ENCODE measurements around the gene TAF1D. TPM values are rescaled to one million over a fixed set of nuclear protein-coding genes. Genes with fewer than 3 reads are reported as not detected.

The TAF1D gene
- total RNA-seq, 1 donor from 2014 or later: 131 TPM

GRCh38 chr11:93704237-93704636 is 37.1 kb downstream of the TAF1D start:
- Mint-ChIP-seq H3K4me1 (ENCODE audit: unreplicated experiment) (peaks cover 6% of the 10 kb centered on the region), H3K27me3 (ENCODE audit: unreplicated experiment) (no peaks in the 10 kb centered on the region), H3K36me3 (ENCODE audit: low read depth, unreplicated experiment) (peaks cover 26% of the 10 kb centered on the region), H3K9me3 (ENCODE audit: unreplicated experiment) (no peaks in the 10 kb centered on the region), H3K4me3 (ENCODE audit: unreplicated experiment) (no peak overlapping the region), H3K27ac (ENCODE audit: unreplicated experiment) (no peak overlapping the region)
- TF ChIP-seq CTCF (IDR thresholded peaks at IDR 0.05; ENCODE audit: unreplicated experiment): no peak
- no peak for DNase-seq (ENCODE audit: low spot score)

- no peak overlapping the region for H3K4me3 Mint-ChIP-seq (ENCODE audit: unreplicated experiment)
Measured at GRCh38 chr11:93700830-93701229, 40.5 kb downstream of the TAF1D start.

GRCh38 chr11:93697611-93698010 is 43.7 kb downstream of the TAF1D start:
- DNase-seq (ENCODE audit: low spot score): no peak
- H3K36me3 Mint-ChIP-seq (ENCODE audit: low read depth, unreplicated experiment): peaks cover 29% of the 10 kb centered on the region
- no peak for TF ChIP-seq CTCF (IDR thresholded peaks at IDR 0.05; ENCODE audit: unreplicated experiment)
- no peak overlapping the region for H3K27ac Mint-ChIP-seq (ENCODE audit: unreplicated experiment)
- H3K4me3 Mint-ChIP-seq (ENCODE audit: unreplicated experiment): no peak overlapping the region
- no peaks in the 10 kb centered on the region for H3K9me3 Mint-ChIP-seq (ENCODE audit: unreplicated experiment)
- H3K27me3 Mint-ChIP-seq (ENCODE audit: unreplicated experiment): no peaks in the 10 kb centered on the region
- peaks cover 9% of the 10 kb centered on the region for H3K4me1 Mint-ChIP-seq (ENCODE audit: unreplicated experiment)

More at GRCh38 chr11:93700830-93701229, 40.5 kb downstream of the TAF1D start:
- peaks cover 9% of the 10 kb centered on the region for H3K4me1 Mint-ChIP-seq (ENCODE audit: unreplicated experiment)
- H3K27ac Mint-ChIP-seq (ENCODE audit: unreplicated experiment): no peak overlapping the region
- peaks cover 29% of the 10 kb centered on the region for H3K36me3 Mint-ChIP-seq (ENCODE audit: low read depth, unreplicated experiment)
- H3K27me3 Mint-ChIP-seq (ENCODE audit: unreplicated experiment): no peaks in the 10 kb centered on the region
- no peaks in the 10 kb centered on the region for H3K9me3 Mint-ChIP-seq (ENCODE audit: unreplicated experiment)
- TF ChIP-seq CTCF (IDR thresholded peaks at IDR 0.05; ENCODE audit: unreplicated experiment): no peak
- DNase-seq (ENCODE audit: low spot score): no peak

GRCh38 chr11:93694557-93694956 is 46.7 kb downstream of the TAF1D start:
- no peak overlapping the region for H3K27ac Mint-ChIP-seq (ENCODE audit: unreplicated experiment)
- no peaks in the 10 kb centered on the region for H3K27me3 Mint-ChIP-seq (ENCODE audit: unreplicated experiment)
- TF ChIP-seq CTCF (IDR thresholded peaks at IDR 0.05; ENCODE audit: unreplicated experiment): no peak
- H3K4me3 Mint-ChIP-seq (ENCODE audit: unreplicated experiment): no peak overlapping the region
- no peak for DNase-seq (ENCODE audit: low spot score)
- peaks cover 6% of the 10 kb centered on the region for H3K4me1 Mint-ChIP-seq (ENCODE audit: unreplicated experiment)
- H3K36me3 Mint-ChIP-seq (ENCODE audit: low read depth, unreplicated experiment): peaks cover 25% of the 10 kb centered on the region
- no peaks in the 10 kb centered on the region for H3K9me3 Mint-ChIP-seq (ENCODE audit: unreplicated experiment)

- Mint-ChIP-seq H3K27me3 (ENCODE audit: unreplicated experiment) (no peaks in the 10 kb centered on the region), H3K4me3 (ENCODE audit: unreplicated experiment) (no peak overlapping the region), H3K9me3 (ENCODE audit: unreplicated experiment) (no peaks in the 10 kb centered on the region), H3K27ac (ENCODE audit: unreplicated experiment) (no peak overlapping the region), H3K4me1 (ENCODE audit: unreplicated experiment) (peaks cover 2% of the 10 kb centered on the region), H3K36me3 (ENCODE audit: low read depth, unreplicated experiment) (peaks cover 23% of the 10 kb centered on the region)
- DNase-seq (ENCODE audit: low spot score): no peak
- no peak for TF ChIP-seq CTCF (IDR thresholded peaks at IDR 0.05; ENCODE audit: unreplicated experiment)
Measured at GRCh38 chr11:93694109-93694508, 47.2 kb downstream of the TAF1D start.
